Measurements from ENCODE around the gene RGS12.
"Not testable (repeated sequence)": the region's sequence is repeated elsewhere in the genome, so short reads cannot be mapped to it uniquely, and the experiment has no call there.

RGS12 gene

GRCh38 chr4:3296651-3297050 is 3.8 kb downstream of the RGS12 start:
- intact Hi-C loops (cut with DNase I; ENCODE audit: low total_unique reads), result no loop called here
- TF ChIP-seq CTCF (IDR thresholded peaks at IDR 0.05), result no peak
- peak in 1 of 2 donors; percentile 5 for DNase-seq
- Histone ChIP-seq H3K27me3 (no peaks in the 10 kb centered on the region), H3K9me3 (peaks cover 0 to 4% (median 0%) of the 10 kb centered on the region in 3 donors), H3K4me1 (peaks cover 0 to 29% (median 9%) of the 10 kb centered on the region in 4 donors), H3K36me3 (no peaks in the 10 kb centered on the region), H3K4me3 (no peak overlapping the region), H3K27ac (no peak overlapping the region)

GRCh38 chr4:3297066-3297859 is 4.4 kb downstream of the RGS12 start:
- no peak for TF ChIP-seq CTCF (IDR thresholded peaks at IDR 0.05)

GRCh38 chr4:3299122-3299975 is 6.5 kb downstream of the RGS12 start:
- TF ChIP-seq CTCF (IDR thresholded peaks at IDR 0.05), result no peak
- H3K9me3 ChIP-seq, result peaks cover 0 to 4% (median 0%) of the 10 kb centered on the region in 3 donors

More at GRCh38 chr4:3297066-3297859, 4.4 kb downstream of the RGS12 start:
- Histone ChIP-seq H3K4me1 (peaks cover 0 to 31% (median 9%) of the 10 kb centered on the region in 4 donors), H3K27ac (no peak overlapping the region), H3K4me3 (no peak overlapping the region), H3K36me3 (no peaks in the 10 kb centered on the region), H3K9me3 (peaks cover 0 to 4% (median 0%) of the 10 kb centered on the region in 3 donors), H3K27me3 (no peaks in the 10 kb centered on the region)
- intact Hi-C loops (cut with DNase I; ENCODE audit: low total_unique reads), result no loop called here
- DNase-seq, result peak in 1 of 2 donors; percentile 10

GRCh38 chr4:3299976-3300671 is 7.3 kb downstream of the RGS12 start:
- peak; percentile 6 to 47 for DNase-seq
- Histone ChIP-seq H3K9me3 (peaks cover 0 to 4% (median 0%) of the 10 kb centered on the region in 3 donors), H3K4me1 (peaks cover 0 to 31% (median 8%) of the 10 kb centered on the region in 4 donors), H3K4me3 (no peak overlapping the region), H3K36me3 (no peaks in the 10 kb centered on the region), H3K27ac (no peak overlapping the region), H3K27me3 (no peaks in the 10 kb centered on the region)
- intact Hi-C loops (cut with DNase I; ENCODE audit: low total_unique reads), result no loop called here
- TF ChIP-seq CTCF (IDR thresholded peaks at IDR 0.05), result no peak

More at GRCh38 chr4:3299122-3299975, 6.5 kb downstream of the RGS12 start:
- peak in 1 of 2 donors; percentile 13 for DNase-seq
- Histone ChIP-seq H3K36me3 (no peaks in the 10 kb centered on the region), H3K27me3 (no peaks in the 10 kb centered on the region), H3K4me1 (peaks cover 0 to 23% (median under 1%) of the 10 kb centered on the region in 4 donors), H3K4me3 (no peak overlapping the region), H3K27ac (no peak overlapping the region)
- intact Hi-C loops (cut with DNase I; ENCODE audit: low total_unique reads), result no loop called here

GRCh38 chr4:3300882-3301281 is 8.1 kb downstream of the RGS12 start:
- H3K4me3 ChIP-seq; H3K36me3 ChIP-seq; intact Hi-C loops (cut with DNase I; ENCODE audit: low total_unique reads); H3K9me3 ChIP-seq; H3K27me3 ChIP-seq; H3K27ac ChIP-seq: not testable (repeated sequence)
- H3K4me1 ChIP-seq, result peaks cover 0 to 39% (median 10%) of the 10 kb centered on the region in 4 donors
- peak; percentile 5 to 60 for DNase-seq

Data from tibial artery (tissue), 4 donors.